Duodenal mucosa (tissue), 2 donors: ENCODE results near the gene PRKG1.

Experiments
- H3K27ac ChIP-seq: one replicate; pipeline ENCODE4 v1.7.0; 2013; ENCODE audit warnings: low read depth, low read length
- H3K27me3 ChIP-seq, 2 donors: one replicate each; pipeline ENCODE4 v1.7.0; 2013; ENCODE audit warnings: low read length in 2 of 2, control low read depth in 1 of 2; ENCODE audit not compliant: insufficient read depth in 2 of 2, control insufficient read depth in 1 of 2
- H3K36me3 ChIP-seq, 2 donors: one replicate each; pipeline ENCODE4 v1.7.0; 2013; ENCODE audit warnings: low read length in 2 of 2, control low read depth in 1 of 2; ENCODE audit not compliant: insufficient read depth in 2 of 2, control insufficient read depth in 1 of 2
- H3K4me1 ChIP-seq, 2 donors: one replicate each; pipeline ENCODE4 v1.7.0; 2013; ENCODE audit warnings: low read length in 2 of 2, control low read depth in 1 of 2; ENCODE audit not compliant: insufficient read depth in 2 of 2, control insufficient read depth in 1 of 2
- H3K4me3 ChIP-seq, 2 donors: one replicate each; pipeline ENCODE4 v1.7.0; 2013; ENCODE audit warnings: low read length in 2 of 2, low read depth in 1 of 2
- H3K9ac ChIP-seq, 2 donors: one replicate each; pipeline ENCODE4 v1.7.0; 2013; ENCODE audit warnings: low read length in 2 of 2, low read depth in 1 of 2
- H3K9me3 ChIP-seq, 2 donors: one replicate each; pipeline ENCODE4 v1.7.0; 2013; ENCODE audit warnings: low read length in 2 of 2, control low read depth in 1 of 2; ENCODE audit not compliant: control insufficient read depth in 1 of 2

Gene PRKG1

GRCh38 chr10:52111101-52111891 lies 1037.0 kb downstream of the PRKG1 start:
- Histone ChIP-seq H3K27me3 (no peaks in the 10 kb centered on the region), H3K4me1 (no peaks in the 10 kb centered on the region), H3K36me3 (no peaks in the 10 kb centered on the region), H3K27ac (no peak overlapping the region), H3K9ac (no peak overlapping the region), H3K4me3 (no peak overlapping the region), H3K9me3 (no peaks in the 10 kb centered on the region)

- Histone ChIP-seq H3K9ac (no peak overlapping the region), H3K4me1 (no peaks in the 10 kb centered on the region), H3K27me3 (no peaks in the 10 kb centered on the region), H3K36me3 (no peaks in the 10 kb centered on the region), H3K9me3 (no peaks in the 10 kb centered on the region), H3K4me3 (no peak overlapping the region), H3K27ac (no peak overlapping the region)
These were observed 1041.5 kb downstream of the PRKG1 start for GRCh38 chr10:52115823-52116222.

GRCh38 chr10:52119507-52119906 lies 1045.2 kb downstream of the PRKG1 start:
- Histone ChIP-seq H3K4me1 (no peaks in the 10 kb centered on the region), H3K27ac (no peak overlapping the region), H3K4me3 (no peak overlapping the region), H3K27me3 (no peaks in the 10 kb centered on the region), H3K36me3 (no peaks in the 10 kb centered on the region), H3K9ac (no peak overlapping the region), H3K9me3 (no peaks in the 10 kb centered on the region)

DNA sequence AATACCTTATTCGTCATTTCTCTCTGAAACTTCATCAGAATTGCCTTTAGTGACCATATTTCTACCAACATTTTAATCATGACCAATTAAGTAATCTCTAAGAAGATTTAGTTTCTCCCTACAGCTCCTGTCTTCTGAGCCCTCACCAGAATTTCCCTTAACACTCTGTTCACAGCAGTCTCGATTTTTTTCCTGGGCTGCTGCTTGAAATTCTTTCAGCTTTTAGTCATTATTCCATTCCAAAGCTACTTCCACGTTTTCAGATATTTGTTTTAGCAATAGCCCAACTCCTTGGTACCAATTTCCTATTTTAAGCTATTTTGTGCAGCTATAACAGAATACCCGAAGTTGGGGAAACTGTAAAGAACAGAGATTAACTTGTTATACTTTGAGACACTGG lies 1047.4 kb downstream of the PRKG1 start:
- Histone ChIP-seq H3K27me3 (no peaks in the 10 kb centered on the region), H3K4me1 (no peaks in the 10 kb centered on the region), H3K9me3 (no peaks in the 10 kb centered on the region), H3K4me3 (no peak overlapping the region), H3K9ac (no peak overlapping the region), H3K36me3 (no peaks in the 10 kb centered on the region), H3K27ac (no peak overlapping the region)

- Histone ChIP-seq H3K4me3 (no peak overlapping the region), H3K9ac (no peak overlapping the region), H3K36me3 (no peaks in the 10 kb centered on the region), H3K4me1 (no peaks in the 10 kb centered on the region), H3K27ac (no peak overlapping the region), H3K27me3 (no peaks in the 10 kb centered on the region), H3K9me3 (no peaks in the 10 kb centered on the region)
These were observed 1053.9 kb downstream of the PRKG1 start for GRCh38 chr10:52128056-52128683.

DNA sequence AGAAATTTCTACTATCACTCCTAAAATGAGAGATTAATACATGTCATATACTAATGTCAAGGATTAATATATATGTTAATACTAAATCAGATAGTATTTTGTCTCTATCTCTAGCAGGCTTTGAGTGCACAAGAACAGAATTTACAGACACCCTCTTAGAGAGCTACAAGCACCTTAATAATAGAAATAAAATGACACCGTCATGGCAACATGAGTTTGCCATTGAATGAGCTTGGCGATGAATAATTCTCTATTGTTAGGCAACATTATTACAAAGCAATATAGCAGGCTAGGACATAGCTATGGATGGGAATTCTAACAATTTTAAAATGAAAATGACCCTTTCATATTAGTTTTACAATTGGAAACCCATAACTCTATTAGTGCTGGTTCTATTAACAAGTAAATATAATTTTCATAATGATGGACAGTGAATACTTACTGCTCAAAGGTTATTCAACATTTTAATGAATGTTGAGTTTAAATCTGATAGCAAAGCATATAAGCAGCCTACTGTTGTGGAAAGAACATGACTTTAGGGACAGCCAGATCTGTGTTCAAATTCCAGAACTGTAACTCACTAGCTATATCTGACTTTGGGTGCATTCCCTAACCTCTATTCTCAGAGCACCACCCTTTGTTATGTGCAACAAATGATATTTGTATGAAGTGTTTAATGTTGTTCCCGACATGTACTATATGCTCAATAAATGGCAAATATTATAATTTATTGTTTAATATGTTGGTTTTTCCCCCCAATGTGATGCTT lies 1055.3 kb downstream of the PRKG1 start:
- no peak overlapping the region for H3K27ac ChIP-seq
- no peaks in the 10 kb centered on the region for H3K36me3 ChIP-seq
- no peaks in the 10 kb centered on the region for H3K4me1 ChIP-seq
- H3K9ac ChIP-seq = no peak overlapping the region
- no peaks in the 10 kb centered on the region for H3K9me3 ChIP-seq
- no peaks in the 10 kb centered on the region for H3K27me3 ChIP-seq
- H3K4me3 ChIP-seq = no peak overlapping the region

- Histone ChIP-seq H3K4me3 (no peak overlapping the region), H3K9me3 (no peaks in the 10 kb centered on the region), H3K27ac (no peak overlapping the region), H3K9ac (no peak overlapping the region), H3K27me3 (no peaks in the 10 kb centered on the region), H3K4me1 (no peaks in the 10 kb centered on the region), H3K36me3 (no peaks in the 10 kb centered on the region)
These were observed 1060.8 kb downstream of the PRKG1 start for GRCh38 chr10:52135101-52135500.

- no peak overlapping the region for H3K4me3 ChIP-seq
- no peaks in the 10 kb centered on the region for H3K27me3 ChIP-seq
- H3K4me1 ChIP-seq = no peaks in the 10 kb centered on the region
- H3K36me3 ChIP-seq = no peaks in the 10 kb centered on the region
- H3K9ac ChIP-seq = no peak overlapping the region
- H3K27ac ChIP-seq = no peak overlapping the region
- no peaks in the 10 kb centered on the region for H3K9me3 ChIP-seq
These were observed 1062.6 kb downstream of the PRKG1 start for GRCh38 chr10:52136921-52137320.

- no peak overlapping the region for H3K9ac ChIP-seq
- H3K4me1 ChIP-seq = no peaks in the 10 kb centered on the region
- H3K9me3 ChIP-seq = no peaks in the 10 kb centered on the region
- H3K36me3 ChIP-seq = no peaks in the 10 kb centered on the region
- no peaks in the 10 kb centered on the region for H3K27me3 ChIP-seq
- H3K27ac ChIP-seq = no peak overlapping the region
- no peak overlapping the region for H3K4me3 ChIP-seq
These were observed 1069.1 kb downstream of the PRKG1 start for GRCh38 chr10:52143338-52143737.

DNA sequence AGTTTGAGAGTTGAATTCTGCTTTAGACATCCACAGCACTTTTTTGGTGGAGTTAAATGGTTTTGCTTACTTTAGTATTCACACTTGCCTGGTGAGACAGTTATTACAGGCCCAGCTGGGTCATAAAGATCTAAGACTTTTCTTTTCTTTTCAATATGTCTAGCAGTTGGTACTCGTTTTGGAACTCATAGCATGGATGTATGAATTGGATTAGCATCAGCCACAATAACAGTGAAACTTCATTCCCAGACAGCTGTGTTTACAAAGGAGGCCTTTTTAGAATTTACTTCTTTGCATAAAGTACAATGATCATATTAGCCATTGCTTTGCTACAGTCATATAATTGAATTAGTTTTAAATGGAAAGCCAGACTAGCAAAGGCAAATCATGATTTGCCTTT lies 1071.3 kb downstream of the PRKG1 start:
- Histone ChIP-seq H3K9me3 (no peaks in the 10 kb centered on the region), H3K36me3 (no peaks in the 10 kb centered on the region), H3K9ac (no peak overlapping the region), H3K27ac (no peak overlapping the region), H3K4me3 (no peak overlapping the region), H3K27me3 (no peaks in the 10 kb centered on the region), H3K4me1 (no peaks in the 10 kb centered on the region)
